Non-pigmented ciliary epithelial cell (primary cell): ENCODE data around the gene ZNF750.

Experiments
- DNase-seq: peaks from one replicate; pipeline ENCODE4 v3.0.0-alpha.2; 2010; ENCODE audit warnings: low read depth

The ZNF750 gene

GRCh38 chr17:82812058-82812457 lies 27.8 kb downstream of the ZNF750 start:
- DNase-seq: no peak

GRCh38 chr17:82810644-82811430 lies 29.0 kb downstream of the ZNF750 start:
- no peak for DNase-seq

GRCh38 chr17:82808921-82809905 lies 30.6 kb downstream of the ZNF750 start:
- DNase-seq: no peak

- DNase-seq: no peak
These were observed 31.8 kb downstream of the ZNF750 start for GRCh38 chr17:82808006-82808405.

DNA sequence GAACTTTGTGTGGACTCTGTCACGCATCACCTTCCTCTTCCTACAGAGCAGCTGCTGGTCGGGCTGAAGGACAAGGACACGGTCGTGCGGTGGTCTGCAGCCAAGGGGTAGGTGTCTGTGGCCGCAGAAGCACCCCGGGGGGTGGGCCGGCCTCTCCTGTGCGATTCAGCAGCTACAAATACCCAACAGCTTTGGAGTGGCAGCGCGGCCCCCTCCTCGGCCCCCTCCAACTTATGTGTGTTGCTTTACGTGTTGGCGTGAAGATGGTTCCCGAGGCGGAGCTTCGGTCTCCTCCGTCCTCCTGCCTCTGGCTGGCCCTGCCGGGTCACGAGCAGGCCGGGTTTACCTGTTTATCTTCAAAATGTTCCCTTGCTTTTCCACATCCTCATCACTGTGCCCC lies 32.3 kb downstream of the ZNF750 start:
- DNase-seq: no peak

DNA sequence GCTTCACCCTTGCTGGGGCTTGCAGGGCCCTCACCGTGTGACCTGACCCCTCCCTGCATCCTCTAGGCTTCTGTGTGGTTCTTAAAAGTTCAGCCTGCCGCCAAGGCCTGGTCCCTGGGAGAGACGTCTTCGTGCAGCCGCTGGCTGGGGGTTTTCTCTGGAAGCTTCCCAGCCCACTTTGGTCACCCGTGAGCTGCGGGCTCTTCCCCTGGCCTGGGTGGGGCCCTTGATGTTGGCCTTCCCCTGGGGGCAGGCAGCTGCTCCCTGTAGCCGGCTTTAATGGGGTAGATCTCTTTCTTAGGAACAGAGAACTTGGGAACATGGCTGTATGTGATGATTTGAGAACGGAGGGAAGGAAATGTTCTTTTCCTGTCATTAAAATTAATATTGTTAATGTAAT lies 32.7 kb downstream of the ZNF750 start:
- no peak for DNase-seq

- DNase-seq: no peak
These were observed 33.2 kb downstream of the ZNF750 start for GRCh38 chr17:82806645-82807044.

GRCh38 chr17:82805823-82806222 lies 34.0 kb downstream of the ZNF750 start:
- no peak for DNase-seq

GRCh38 chr17:82805254-82805653 lies 34.6 kb downstream of the ZNF750 start:
- DNase-seq: no peak

DNA sequence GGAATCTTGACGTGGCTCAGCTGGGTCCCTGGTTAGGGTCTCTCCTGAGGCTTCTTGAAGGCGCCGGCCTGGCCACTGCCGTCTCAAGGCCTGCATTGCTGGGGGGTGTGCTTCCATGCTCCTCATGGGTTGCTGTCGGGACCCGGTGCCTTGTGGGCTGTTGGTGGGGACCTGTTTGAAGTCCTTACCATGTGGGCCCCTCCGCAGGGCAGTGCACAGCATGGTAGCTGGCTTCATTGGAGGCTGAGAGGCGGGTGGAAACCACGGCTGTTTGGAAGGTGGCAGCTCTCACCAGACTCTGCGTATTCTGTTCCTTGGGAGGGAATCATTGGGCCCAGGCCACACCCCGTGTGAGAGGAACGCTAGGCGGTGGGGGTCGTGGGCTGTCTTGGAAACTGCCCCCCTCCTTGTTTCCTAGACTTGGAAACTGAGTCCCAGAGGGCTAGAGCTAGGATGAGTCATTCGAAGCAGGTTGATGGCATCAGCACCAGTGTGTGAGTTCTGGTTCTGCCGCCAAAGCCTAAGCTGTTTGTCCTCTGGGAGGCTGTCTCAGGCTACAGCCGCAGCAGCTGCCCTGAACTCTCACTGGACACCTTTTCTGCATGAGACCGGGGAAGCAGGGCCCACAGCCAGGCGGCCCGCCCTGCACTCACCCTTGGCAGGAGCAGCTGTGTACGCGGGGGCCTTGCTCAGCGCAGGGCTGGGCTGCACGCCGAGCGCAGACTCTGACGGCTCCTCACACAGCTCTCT lies 35.2 kb downstream of the ZNF750 start:
- no peak for DNase-seq

GRCh38 chr17:82803606-82804005 lies 36.2 kb downstream of the ZNF750 start:
- no peak for DNase-seq

DNA sequence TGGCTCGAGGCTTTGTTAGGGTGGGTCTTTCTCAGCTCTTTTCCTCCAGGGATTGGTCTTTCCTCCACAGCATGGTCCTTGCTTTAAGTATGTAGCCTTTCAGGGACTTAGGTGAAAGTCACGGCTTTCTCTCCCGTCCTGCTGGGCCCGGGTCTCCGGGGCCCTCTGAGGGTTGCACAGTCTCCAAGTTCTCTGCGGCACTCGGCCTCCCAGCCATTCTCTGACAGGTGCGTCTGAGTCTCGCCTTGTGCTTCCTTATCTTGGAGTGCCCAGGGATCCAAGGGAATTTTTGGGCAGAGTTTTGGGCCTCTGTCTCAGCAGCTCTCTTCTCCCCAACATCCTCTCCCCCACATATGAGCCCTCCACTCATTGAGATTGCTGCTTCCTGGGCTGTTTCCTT lies 36.6 kb downstream of the ZNF750 start:
- no peak for DNase-seq

DNA sequence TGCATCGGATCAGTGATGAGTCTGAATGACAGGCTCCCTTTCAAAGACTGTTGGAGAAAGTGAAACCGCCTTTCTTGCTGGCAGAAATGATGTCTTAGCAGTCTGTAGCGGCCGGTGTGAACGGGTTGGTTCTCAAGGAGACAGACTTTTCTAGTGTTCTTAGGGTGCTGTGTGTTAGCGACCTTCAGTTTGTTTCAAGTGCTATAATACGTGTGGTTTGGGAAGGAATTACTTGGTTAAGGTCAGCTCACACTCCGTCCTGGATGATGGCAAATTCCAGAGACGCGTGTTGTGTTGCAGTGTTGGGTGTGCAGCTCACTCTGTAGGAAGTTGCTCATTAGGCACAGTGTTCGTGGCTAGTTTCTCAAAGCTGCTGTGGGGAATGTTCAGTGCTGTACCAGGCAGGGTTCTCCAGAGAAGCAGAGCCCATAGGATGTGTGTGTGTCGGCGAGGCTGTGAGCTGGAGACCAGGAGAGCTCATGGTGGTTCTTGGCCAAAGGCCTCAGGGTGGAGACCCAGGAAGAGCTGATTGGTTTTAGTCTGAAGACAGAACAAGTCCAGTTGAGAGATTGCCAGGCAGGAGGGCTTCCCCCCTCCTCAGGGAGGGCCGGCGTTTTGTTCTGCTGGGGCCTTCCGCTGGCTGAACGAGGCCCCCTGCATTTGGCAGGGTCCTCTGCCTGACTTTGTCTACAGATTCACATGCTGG lies 37.6 kb downstream of the ZNF750 start:
- DNase-seq: no peak

DNA sequence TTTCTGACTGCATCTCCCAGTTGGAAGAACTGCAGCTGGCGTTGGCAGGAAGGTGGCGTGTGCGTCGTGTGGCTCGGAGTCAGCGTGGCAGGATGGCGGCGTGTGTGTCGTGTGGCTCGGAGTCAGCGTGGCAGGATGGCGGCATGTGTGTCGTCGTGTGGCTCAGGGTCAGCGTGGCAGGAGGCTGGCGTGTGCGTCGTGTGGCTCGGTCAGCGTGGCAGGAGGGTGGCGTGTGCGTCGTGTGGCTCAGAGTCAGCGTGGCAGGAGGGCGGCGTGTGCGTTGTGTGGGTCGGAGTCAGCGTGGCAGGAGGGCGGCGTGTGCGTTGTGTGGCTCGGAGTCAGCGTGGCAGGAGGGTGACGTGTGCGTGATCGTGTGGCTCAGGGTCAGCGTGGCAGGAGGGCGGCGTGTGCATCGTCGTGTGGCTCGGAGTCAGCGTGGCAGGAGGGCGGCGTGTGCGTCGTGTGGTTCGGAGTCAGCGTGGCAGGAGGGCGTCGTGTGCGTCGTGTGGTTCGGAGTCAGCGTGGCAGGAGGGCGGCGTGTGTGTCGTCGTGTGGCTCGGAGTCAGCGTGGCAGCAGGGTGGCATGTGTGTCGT lies 38.3 kb downstream of the ZNF750 start:
- no peak for DNase-seq

DNA sequence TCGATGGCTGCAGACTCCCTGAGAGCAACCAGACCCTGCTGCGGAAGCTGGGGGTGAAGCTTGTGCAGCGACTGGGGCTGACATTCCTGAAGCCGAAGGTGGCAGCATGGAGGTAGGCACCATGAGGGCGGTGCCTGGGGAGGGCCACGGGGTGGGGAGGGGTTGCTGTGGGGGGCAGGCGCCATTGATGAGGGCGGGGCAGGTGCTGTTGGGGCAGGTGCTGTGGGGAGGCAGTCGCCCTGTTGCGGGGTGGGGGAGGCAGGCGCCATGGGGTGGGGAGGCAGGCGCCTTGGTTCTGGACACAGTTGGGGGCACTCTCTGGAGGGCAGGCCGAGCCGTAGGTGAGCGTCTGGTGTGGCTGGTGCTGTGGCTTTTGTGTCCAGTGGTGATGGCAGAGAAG lies 38.9 kb downstream of the ZNF750 start:
- DNase-seq: no peak

- DNase-seq: no peak
These were observed 40.2 kb downstream of the ZNF750 start for GRCh38 chr17:82799591-82799990.

DNA sequence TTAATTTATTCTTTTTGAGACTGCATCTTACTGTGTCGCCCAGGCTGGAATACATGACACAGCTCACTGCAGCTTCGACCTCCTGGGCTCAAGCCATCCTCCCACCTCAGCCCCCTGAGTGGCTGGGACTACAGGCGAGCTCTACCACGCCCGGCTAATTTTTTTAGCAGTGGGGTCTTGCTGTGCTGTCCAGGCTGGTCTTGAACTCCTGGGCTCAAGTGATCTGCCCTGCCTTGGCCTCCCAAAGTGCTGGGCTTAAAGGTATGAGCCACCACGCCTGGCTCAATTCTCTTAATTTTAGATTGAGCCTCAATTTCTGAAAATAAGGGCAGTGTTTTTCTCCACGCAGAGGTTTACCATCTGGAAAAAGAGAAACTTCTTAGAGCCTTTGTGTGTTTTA lies 41.1 kb downstream of the ZNF750 start:
- no peak for DNase-seq

- DNase-seq: no peak
These were observed 42.8 kb downstream of the ZNF750 start for GRCh38 chr17:82797061-82797460.

DNA sequence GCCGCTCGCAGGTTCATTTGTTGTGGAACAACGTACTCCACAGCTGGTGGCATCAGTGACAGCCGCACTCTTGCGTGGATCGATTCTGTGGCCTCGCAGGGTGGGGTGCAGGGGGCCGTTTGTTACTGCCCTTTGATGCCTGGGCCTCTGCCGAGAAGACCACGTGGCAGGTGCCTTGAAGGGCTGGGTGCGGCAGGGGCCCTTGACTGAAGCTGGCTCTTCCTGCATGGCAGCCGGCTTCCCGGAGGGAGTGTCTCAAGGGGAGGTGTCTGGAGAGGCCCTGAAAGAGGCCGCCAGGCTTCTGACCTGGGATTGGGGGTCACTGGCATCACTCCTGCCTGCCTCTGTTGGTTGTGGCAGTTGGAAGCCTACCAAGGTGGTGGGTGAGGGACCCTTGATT lies 44.2 kb downstream of the ZNF750 start:
- no peak for DNase-seq

DNA sequence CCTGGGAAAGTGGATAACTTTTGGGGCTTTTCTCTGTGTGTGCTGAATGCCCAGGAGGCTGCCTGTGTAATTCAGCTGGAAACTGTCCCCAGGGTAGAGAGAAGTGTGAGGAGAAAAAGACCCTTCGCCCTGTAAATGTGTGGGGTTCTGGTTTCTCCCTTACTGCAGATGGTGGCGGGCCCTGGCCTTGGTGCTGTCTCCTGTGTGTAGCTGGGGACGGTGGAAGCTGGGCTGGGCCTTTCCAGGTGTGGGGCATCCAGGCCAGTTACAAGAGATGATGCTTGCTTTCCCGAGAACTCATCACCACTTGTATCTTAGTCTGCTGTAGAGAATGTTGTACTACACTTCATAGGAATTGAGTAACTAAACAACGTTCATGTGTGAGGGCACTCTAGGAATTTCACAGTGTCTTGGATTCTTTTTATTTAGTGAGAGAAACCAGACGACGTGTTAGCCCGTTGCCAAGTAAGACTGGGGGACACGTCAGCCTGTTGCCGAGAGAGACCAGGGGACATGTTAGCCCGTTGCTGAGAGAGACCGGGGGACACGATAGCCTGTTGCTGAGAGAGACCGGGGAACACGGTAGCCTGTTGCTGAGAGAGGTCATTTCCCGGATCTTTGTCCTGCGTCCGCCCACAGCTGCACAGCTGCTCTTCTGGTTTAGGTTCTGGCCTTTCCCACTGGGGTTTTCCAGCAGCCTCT lies 44.9 kb downstream of the ZNF750 start:
- no peak for DNase-seq
